CD4-positive, CD25-positive, alpha-beta regulatory T cell (primary cell): ENCODE results near the gene SLC49A3. TPM values are rescaled to one million over a fixed set of nuclear protein-coding genes. Genes with fewer than 3 reads are reported as not detected.
A peak's percentile ranks its signal among the peaks of the same experiment; 100 is the strongest.
"Not testable (repeated sequence)": the region's sequence is repeated elsewhere in the genome, so short reads cannot be mapped to it uniquely, and the experiment has no call there.

ENCODE experiments used
- ATAC-seq, 2 donors: fragments of 150-1000 bp; cut with Tn5 transposase; one replicate each; pipeline ENCODE4 v1.10.0; 2021; ENCODE audit warnings: low read depth in 2 of 2, moderate number of reproducible peaks in 2 of 2, moderate library complexity in 1 of 2
- DNase-seq, 3 donors: peaks; one replicate each; pipeline versions ENCODE4 v3.0.0 to v3.0.0-alpha.2; 2012 to 2022; ENCODE audit warnings: mixed read lengths in 1 of 3
- H3K27ac ChIP-seq: one replicate; pipeline ENCODE4 v1.7.0; 2013; ENCODE audit warnings: mild to moderate bottlenecking, low read length; ENCODE audit not compliant: insufficient read depth, poor library complexity, severe bottlenecking
- H3K27me3 ChIP-seq: one replicate; pipeline ENCODE4 v1.7.0; 2013; ENCODE audit warnings: low read length; ENCODE audit not compliant: control insufficient read depth, insufficient read depth
- H3K36me3 ChIP-seq: one replicate; pipeline ENCODE4 v1.7.0; 2013; ENCODE audit warnings: mild to moderate bottlenecking, low read length, moderate library complexity; ENCODE audit not compliant: control insufficient read depth, insufficient read depth
- H3K4me1 ChIP-seq: 2 replicates; pipeline ENCODE4 v1.7.0; 2013; ENCODE audit warnings: mild to moderate bottlenecking, low read length; ENCODE audit not compliant: insufficient read depth, control insufficient read depth, poor library complexity, severe bottlenecking
- H3K4me3 ChIP-seq: one replicate; pipeline ENCODE4 v1.7.0; 2013; ENCODE audit warnings: low read depth, mild to moderate bottlenecking, low read length, moderate library complexity
- H3K9me3 ChIP-seq, 2 experiments: 1 replicate in 1 of 2; 2 replicates in 1 of 2; pipeline ENCODE4 v1.7.0; 2013; ENCODE audit warnings: low read length in 2 of 2, mild to moderate bottlenecking in 1 of 2, moderate library complexity in 1 of 2; ENCODE audit not compliant: control insufficient read depth in 2 of 2
- H3K27ac Mint-ChIP-seq, 3 donors: one replicate each; pipeline ENCODE4 v1.8.0; 2020 to 2022; ENCODE audit warnings: mild to moderate bottlenecking in 3 of 3, mixed read lengths in 3 of 3, moderate library complexity in 2 of 3
- H3K27me3 Mint-ChIP-seq: one replicate; pipeline ENCODE4 v1.8.0; 2022; ENCODE audit warnings: mild to moderate bottlenecking, mixed read lengths
- H3K36me3 Mint-ChIP-seq: one replicate; pipeline ENCODE4 v1.8.0; 2020; ENCODE audit warnings: mixed read lengths
- H3K4me1 Mint-ChIP-seq, 4 donors: one replicate each; pipeline ENCODE4 v1.8.0; 2020 to 2022; ENCODE audit warnings: mixed read lengths in 4 of 4, mild to moderate bottlenecking in 1 of 4
- H3K4me3 Mint-ChIP-seq, 4 donors: one replicate each; pipeline ENCODE4 v1.8.0; 2020 to 2022; ENCODE audit warnings: mild to moderate bottlenecking in 4 of 4, mixed read lengths in 4 of 4, moderate library complexity in 3 of 4
- H3K9me3 Mint-ChIP-seq, 7 donors: one replicate each; pipeline ENCODE4 v1.8.0; 2020 to 2022; ENCODE audit warnings: mixed read lengths in 7 of 7, mild to moderate bottlenecking in 3 of 7, moderate library complexity in 2 of 7
- polyA plus RNA-seq, 4 donors: library from polyadenylated mRNA; unstranded; fragments of 300-500 nt; fragmentation: Illumina TruSeq; gene quantifications; one replicate each; pipeline ENCODE4 v1.2.3, GENCODE V29; 2021
- total RNA-seq: library from RNA; stranded (reverse); gene quantifications from one replicate; pipeline ENCODE4 v1.2.3, GENCODE V29; 2022

SLC49A3 gene
- total and polyA plus RNA-seq, 5 donors from 2014 or later = 0.32 to 2.6 (median 0.69) TPM

- Histone ChIP-seq H3K27me3 (no peaks in the 10 kb centered on the region), H3K4me1 (no peaks in the 10 kb centered on the region), H3K27ac (no peak overlapping the region), H3K9me3 (peaks cover 0 to 13% of the 10 kb centered on the region in 2 experiments), H3K36me3 (no peaks in the 10 kb centered on the region), H3K4me3 (no peak overlapping the region)
- Mint-ChIP-seq H3K27ac (no peak overlapping the region), H3K4me3 (no peak overlapping the region), H3K36me3 (no peaks in the 10 kb centered on the region), H3K4me1 (no peaks in the 10 kb centered on the region), H3K9me3 (peaks cover 0 to 7% (median 3%) of the 10 kb centered on the region in 7 donors), H3K27me3 (no peaks in the 10 kb centered on the region)
- no peak for ATAC-seq
- DNase-seq = no peak
Measured at GRCh38 chr4:635851-636627, 52.9 kb downstream of the SLC49A3 start.

- H3K36me3 Mint-ChIP-seq, H3K4me1 Mint-ChIP-seq, H3K9me3 Mint-ChIP-seq, ATAC-seq, H3K4me1 ChIP-seq, H3K27ac Mint-ChIP-seq, H3K27me3 Mint-ChIP-seq, H3K27me3 ChIP-seq, H3K36me3 ChIP-seq, H3K27ac ChIP-seq, DNase-seq, H3K4me3 Mint-ChIP-seq, H3K4me3 ChIP-seq: not testable (repeated sequence)
- peaks cover 0 to 13% of the 10 kb centered on the region in 2 experiments for H3K9me3 ChIP-seq
Measured at GRCh38 chr4:635066-635835, 53.7 kb downstream of the SLC49A3 start.

GRCh38 chr4:634599-634985 lies 54.4 kb downstream of the SLC49A3 start:
- no peak overlapping the region for H3K27ac ChIP-seq
- ATAC-seq (no peak), DNase-seq (no peak)
- no peaks in the 10 kb centered on the region for H3K27me3 ChIP-seq
- Mint-ChIP-seq H3K4me1 (no peaks in the 10 kb centered on the region), H3K27ac (no peak overlapping the region), H3K27me3 (no peaks in the 10 kb centered on the region), H3K36me3 (no peaks in the 10 kb centered on the region), H3K9me3 (peaks cover 0 to 6% (median 4%) of the 10 kb centered on the region in 7 donors), H3K4me3 (no peak overlapping the region)
- peaks cover 0 to 13% of the 10 kb centered on the region in 2 experiments for H3K9me3 ChIP-seq
- no peaks in the 10 kb centered on the region for H3K36me3 ChIP-seq
- no peak overlapping the region for H3K4me3 ChIP-seq
- H3K4me1 ChIP-seq = no peaks in the 10 kb centered on the region

- Mint-ChIP-seq H3K4me3 (no peak overlapping the region), H3K27me3 (no peaks in the 10 kb centered on the region), H3K36me3 (no peaks in the 10 kb centered on the region), H3K9me3 (peaks cover 0 to 6% (median 4%) of the 10 kb centered on the region in 7 donors), H3K4me1 (no peaks in the 10 kb centered on the region), H3K27ac (no peak overlapping the region)
- H3K36me3 ChIP-seq = no peaks in the 10 kb centered on the region
- no peaks in the 10 kb centered on the region for H3K4me1 ChIP-seq
- DNase-seq (no peak), ATAC-seq (no peak)
- H3K27ac ChIP-seq = no peak overlapping the region
- no peaks in the 10 kb centered on the region for H3K27me3 ChIP-seq
- no peak overlapping the region for H3K4me3 ChIP-seq
- peaks cover 0 to 13% of the 10 kb centered on the region in 2 experiments for H3K9me3 ChIP-seq
Measured at GRCh38 chr4:633976-634598, 54.9 kb downstream of the SLC49A3 start.

- Mint-ChIP-seq H3K9me3 (peaks cover 0 to 6% (median 4%) of the 10 kb centered on the region in 7 donors), H3K27me3 (no peaks in the 10 kb centered on the region), H3K27ac (no peak overlapping the region), H3K4me1 (no peaks in the 10 kb centered on the region), H3K4me3 (no peak overlapping the region), H3K36me3 (no peaks in the 10 kb centered on the region)
- DNase-seq (no peak), ATAC-seq (no peak)
- Histone ChIP-seq H3K27me3 (no peaks in the 10 kb centered on the region), H3K9me3 (peaks cover 0 to 13% of the 10 kb centered on the region in 2 experiments), H3K36me3 (no peaks in the 10 kb centered on the region), H3K27ac (no peak overlapping the region), H3K4me1 (no peaks in the 10 kb centered on the region), H3K4me3 (no peak overlapping the region)
Measured at GRCh38 chr4:633406-633805, 55.5 kb downstream of the SLC49A3 start.

DNA sequence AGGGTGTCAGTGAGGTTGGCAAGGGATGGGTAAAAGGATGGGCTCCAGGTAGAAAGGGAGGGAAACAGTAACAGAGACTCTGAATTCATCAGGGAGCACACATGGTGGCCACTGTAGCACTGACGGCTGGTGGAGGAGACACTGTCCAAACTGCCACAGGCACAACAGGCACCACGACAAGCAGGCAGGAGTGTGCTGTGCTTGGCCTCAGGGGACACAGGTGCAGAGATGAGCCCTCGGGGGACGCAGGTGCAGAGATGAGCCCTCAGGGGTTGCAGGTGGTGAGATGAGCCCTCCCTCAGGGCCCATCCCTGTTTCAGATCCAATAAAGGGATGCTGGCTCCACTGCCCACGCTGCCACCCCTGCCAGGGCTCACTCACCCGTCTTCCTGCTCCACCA lies 56.0 kb downstream of the SLC49A3 start:
- Histone ChIP-seq H3K27ac (no peak overlapping the region), H3K9me3 (peaks cover 0 to 13% of the 10 kb centered on the region in 2 experiments), H3K36me3 (no peaks in the 10 kb centered on the region), H3K4me1 (no peaks in the 10 kb centered on the region), H3K4me3 (no peak overlapping the region), H3K27me3 (no peaks in the 10 kb centered on the region)
- no peak for DNase-seq
- Mint-ChIP-seq H3K27me3 (no peaks in the 10 kb centered on the region), H3K36me3 (no peaks in the 10 kb centered on the region), H3K4me1 (no peaks in the 10 kb centered on the region), H3K27ac (no peak overlapping the region), H3K4me3 (peak overlapping the region in 1 of 4 donors; percentile 9), H3K9me3 (peaks cover 0 to 6% (median 4%) of the 10 kb centered on the region in 7 donors)
- ATAC-seq = no peak

GRCh38 chr4:632196-632790 lies 56.7 kb downstream of the SLC49A3 start:
- Mint-ChIP-seq H3K27ac (no peak overlapping the region), H3K36me3 (no peaks in the 10 kb centered on the region), H3K27me3 (no peaks in the 10 kb centered on the region), H3K4me3 (no peak overlapping the region), H3K4me1 (no peaks in the 10 kb centered on the region), H3K9me3 (peaks cover 0 to 6% (median 4%) of the 10 kb centered on the region in 7 donors)
- no peak for DNase-seq
- Histone ChIP-seq H3K36me3 (no peaks in the 10 kb centered on the region), H3K9me3 (peaks cover 0 to 13% of the 10 kb centered on the region in 2 experiments), H3K27ac (no peak overlapping the region), H3K27me3 (no peaks in the 10 kb centered on the region), H3K4me3 (no peak overlapping the region), H3K4me1 (no peaks in the 10 kb centered on the region)
- ATAC-seq = no peak
